HepG2 (cell line): ENCODE measurements around the gene ZBTB25. TPM values are rescaled to one million over a fixed set of nuclear protein-coding genes. Genes with fewer than 3 reads are reported as not detected.
A peak's percentile ranks its signal among the peaks of the same experiment; 100 is the strongest.

ENCODE experiments used
- ATAC-seq: fragments of 200-7000 bp; cut with Tn5 transposase; 3 replicates; pipeline ENCODE4 v1.9.1; 2020; ENCODE audit warnings: mild to moderate bottlenecking, moderate library complexity
- BruUV-seq: library from RNA; stranded (reverse); fragments of 400-500 nt; replicated peaks from 2 replicates; lab custom pipeline; 2021; lab: Mats Ljungman, UMichigan
- CTCF ChIA-PET: fragments of 300-600 bp; formaldehyde crosslinking; extraction: SDS; loops from one replicate; lab custom pipeline; 2021; ENCODE audit warnings: low total read pairs, inconsistent platforms, low intra/inter-chr PET ratio; lab: Yijun Ruan, JAX
- POLR2A ChIA-PET: fragments of 350-600 bp; sonication (Branson Sonifier 250); formaldehyde crosslinking; loops from one replicate; lab custom pipeline; 2020; ENCODE audit warnings: antibody characterized with exemption, inconsistent platforms; lab: Yijun Ruan, JAX
- DNase-seq: peaks from one replicate; pipeline ENCODE4 v3.0.0-alpha.2; 2015; ENCODE audit warnings: low spot score
- FAIRE-seq: peaks from 3 replicates; lab custom pipeline; 2011; peaks lifted over from hg19 to GRCh38; lab: Jason Lieb, UNC
- H2AFZ ChIP-seq: one replicate; pipeline ENCODE4 v1.6.1; 2011; ENCODE audit warnings: low read length, inconsistent platforms
- H3K27ac ChIP-seq: fragments of 300-600 bp; 3 replicates; pipeline ENCODE4 v1.8.0; 2011; ENCODE audit warnings: mixed run types, mild to moderate bottlenecking, mixed read lengths, low read length, inconsistent platforms; ENCODE audit not compliant: insufficient read depth; ENCODE audit errors: extremely low read length
- H3K27me3 ChIP-seq, 2 experiments: fragments of 200-600 bp in 1 of 2; 2 replicates in 1 of 2; 3 replicates in 1 of 2; pipeline versions ENCODE4 v1.6.0 to v1.8.0; 2011; ENCODE audit warnings: low read length in 2 of 2, mild to moderate bottlenecking in 2 of 2, moderate library complexity in 2 of 2, inconsistent platforms in 1 of 2; ENCODE audit not compliant: insufficient read depth in 2 of 2, control insufficient read depth in 1 of 2
- H3K36me3 ChIP-seq, 2 experiments: fragments of 200-600 bp in 1 of 2; replicated peaks in 1 of 2; 2 replicates in 1 of 2; 3 replicates in 1 of 2; pipeline versions ENCODE4 v1.5.1 to v1.8.0; 2011; ENCODE audit warnings: low read length in 2 of 2, inconsistent platforms in 1 of 2; ENCODE audit not compliant: insufficient read depth in 2 of 2, control insufficient read depth in 1 of 2
- H3K4me1 ChIP-seq: 2 replicates; pipeline ENCODE4 v1.5.1; 2012; ENCODE audit warnings: low read length, inconsistent platforms; ENCODE audit not compliant: insufficient read depth
- H3K4me2 ChIP-seq: 2 replicates; pipeline ENCODE4 v1.6.0; 2011; ENCODE audit warnings: low read depth, low read length, inconsistent platforms
- H3K4me3 ChIP-seq, 3 experiments: fragments of 200-600 bp in 1 of 3; sonication (generic), shearing (Covaris generic) in 1 of 3; replicated peaks in 1 of 3; 2 replicates each; pipeline ENCODE4 v1.5.1; 2011 to 2016; ENCODE audit warnings: low read length in 3 of 3, inconsistent platforms in 2 of 3, low read depth in 2 of 3, mild to moderate bottlenecking in 2 of 3, control low read depth in 1 of 3, mixed read lengths in 1 of 3; ENCODE audit not compliant: insufficient read depth in 1 of 3
- H3K79me2 ChIP-seq: one replicate; pipeline ENCODE4 v1.6.1; 2011; ENCODE audit warnings: low read length, inconsistent platforms; ENCODE audit not compliant: insufficient read depth
- H3K9ac ChIP-seq: 2 replicates; pipeline ENCODE4 v1.6.0; 2011; ENCODE audit warnings: mild to moderate bottlenecking, low read depth, low read length, inconsistent platforms; ENCODE audit not compliant: insufficient read depth
- H3K9me3 ChIP-seq: 2 replicates; pipeline ENCODE4 v1.5.1; 2012; ENCODE audit warnings: mild to moderate bottlenecking, low read length
- H4K20me1 ChIP-seq: 2 replicates; pipeline ENCODE4 v1.6.0; 2011; ENCODE audit warnings: inconsistent platforms, mild to moderate bottlenecking, low read length, moderate library complexity; ENCODE audit not compliant: insufficient read depth
- EHMT2 ChIP-seq: fragments of 200-600 bp; sonication (generic); IDR thresholded peaks from 2 replicates; pipeline ENCODE4 v1.7.0; 2017; ENCODE audit warnings: antibody characterized with exemption, low read depth, low read length, borderline replicate concordance
- FOXA1 ChIP-seq, 2 experiments: fragments of 450-650 bp in 1 of 2; sonication (generic) in 1 of 2; formaldehyde crosslinking in 1 of 2; IDR thresholded peaks; 2 replicates each; pipeline versions ENCODE4 v1.4.0 to v1.6.1; 2016 to 2020; ENCODE audit warnings: missing genetic modification reagents in 1 of 2
- IKZF1 ChIP-seq: fragments of 450-650 bp; IDR thresholded peaks from 2 replicates; pipeline ENCODE4 v1.7.1; 2016
- SOX5 ChIP-seq: IDR thresholded peaks from 2 replicates; pipeline ENCODE4 v1.6.1; 2016; ENCODE audit warnings: borderline replicate concordance
- SOX6 ChIP-seq, 2 experiments: fragments of 450-650 bp in 1 of 2; sonication (generic) in 1 of 2; formaldehyde crosslinking in 1 of 2; IDR thresholded peaks; 2 replicates each; pipeline versions ENCODE4 v1.4.0 to v1.6.1; 2017 to 2020; ENCODE audit warnings: antibody characterized with exemption in 1 of 2, mild to moderate bottlenecking in 1 of 2, missing genetic modification reagents in 1 of 2
- U2AF1 ChIP-seq: fragments of 200-400 bp; formaldehyde crosslinking; optimal IDR thresholded peaks from 2 replicates; pipeline ENCODE3; 2017; ENCODE audit warnings: mild to moderate bottlenecking, low read depth, low read length
- XBP1 ChIP-seq: sonication (generic); formaldehyde crosslinking; IDR thresholded peaks from 2 replicates; pipeline ENCODE4 v1.5.0; 2020; ENCODE audit warnings: missing genetic modification reagents
- ZFAT ChIP-seq: sonication (generic); formaldehyde crosslinking; conservative IDR thresholded peaks from 2 replicates; pipeline ENCODE4 v1.8.1; 2023; ENCODE audit warnings: missing genetic modification reagents, inconsistent platforms
- ZNF335 ChIP-seq: sonication (generic); formaldehyde crosslinking; IDR thresholded peaks from 2 replicates; pipeline ENCODE4 v1.4.0; 2020; ENCODE audit warnings: missing genetic modification reagents
- ZNF354B ChIP-seq: sonication (generic); formaldehyde crosslinking; IDR thresholded peaks from 2 replicates; pipeline ENCODE4 v1.8.0; 2022; ENCODE audit warnings: mild to moderate bottlenecking, missing genetic modification reagents
- ZNF552 ChIP-seq: sonication (generic); formaldehyde crosslinking; IDR thresholded peaks from 2 replicates; pipeline ENCODE4 v1.9.0; 2022; ENCODE audit warnings: missing genetic modification reagents, mild to moderate bottlenecking, borderline replicate concordance
- ZNF772 ChIP-seq: sonication (generic); formaldehyde crosslinking; IDR thresholded peaks from 2 replicates; pipeline ENCODE4 v1.5.0; 2020; ENCODE audit warnings: mild to moderate bottlenecking, missing genetic modification reagents
- WGBS: methylation state at CpG from one replicate; pipeline ENCODE4 v1.1.6; 2017; ENCODE audit warnings: low lambda C conversion rate; 5-methylcytosine and 5-hydroxymethylcytosine counted together
- in situ Hi-C: cut with HindIII; loops from 2 replicates; pipeline ENCODE4 v1.10.0; 2017; ENCODE audit warnings: low pct_unique_long_range_greater_than_20kb; ENCODE audit not compliant: extremely low pct_ligation_motif_present
- intact Hi-C: fragments of 100-400 bp; cut with micrococcal nuclease; formaldehyde crosslinking; loops from one replicate; pipeline ENCODE4 v1.10.0; 2022; ENCODE audit not compliant: unreplicated experiment
- polyA plus RNA-seq, 8 experiments: library from polyadenylated mRNA; depleted of rRNA in 3 of 8; stranded (reverse) in 7 of 8; unstranded in 1 of 8; fragments of >200 nt; fragmentation: Illumina TruSeq in 4 of 8; extraction: Trizol in 4 of 8; gene quantifications; 2 replicates each; pipeline versions ENCODE4 v1.2.1 to v1.2.3, GENCODE V29; 2011 to 2016; ENCODE audit warnings: low read depth in 4 of 8, missing spikeins in 1 of 8, mixed read lengths in 1 of 8; ENCODE audit not compliant: insufficient read depth in 1 of 8
- total RNA-seq, 5 experiments: library from RNA; depleted of rRNA; stranded (reverse); fragments of >200 nt; fragmentation: Illumina TruSeq; extraction: Trizol; gene quantifications; 2 replicates each; pipeline ENCODE4 v1.2.3, GENCODE V29; 2016; ENCODE audit warnings: low read depth in 1 of 5
- TF ChIP-seq, protein P1 (sequence below): sonication (generic); formaldehyde crosslinking; IDR thresholded peaks from 2 replicates; pipeline ENCODE4 v1.4.0; 2020; ENCODE audit warnings: missing genetic modification reagents
- TF ChIP-seq, protein P2 (sequence below): sonication (generic); formaldehyde crosslinking; IDR thresholded peaks from 2 replicates; pipeline ENCODE4 v1.5.0; 2020; ENCODE audit warnings: mild to moderate bottlenecking, missing genetic modification reagents
- TF ChIP-seq, protein P3 (sequence below): sonication (generic); formaldehyde crosslinking; IDR thresholded peaks from 2 replicates; pipeline ENCODE4 v1.4.0; 2020; ENCODE audit warnings: missing genetic modification reagents; ENCODE audit errors: not compliant biosample characterization

ZBTB25 gene
- total and polyA plus RNA-seq, 2 of the 13 experiments (the other 11 are each of a cell fraction or from before 2014, with no cell fraction given) = 3.5 to 7.6 TPM

DNA sequence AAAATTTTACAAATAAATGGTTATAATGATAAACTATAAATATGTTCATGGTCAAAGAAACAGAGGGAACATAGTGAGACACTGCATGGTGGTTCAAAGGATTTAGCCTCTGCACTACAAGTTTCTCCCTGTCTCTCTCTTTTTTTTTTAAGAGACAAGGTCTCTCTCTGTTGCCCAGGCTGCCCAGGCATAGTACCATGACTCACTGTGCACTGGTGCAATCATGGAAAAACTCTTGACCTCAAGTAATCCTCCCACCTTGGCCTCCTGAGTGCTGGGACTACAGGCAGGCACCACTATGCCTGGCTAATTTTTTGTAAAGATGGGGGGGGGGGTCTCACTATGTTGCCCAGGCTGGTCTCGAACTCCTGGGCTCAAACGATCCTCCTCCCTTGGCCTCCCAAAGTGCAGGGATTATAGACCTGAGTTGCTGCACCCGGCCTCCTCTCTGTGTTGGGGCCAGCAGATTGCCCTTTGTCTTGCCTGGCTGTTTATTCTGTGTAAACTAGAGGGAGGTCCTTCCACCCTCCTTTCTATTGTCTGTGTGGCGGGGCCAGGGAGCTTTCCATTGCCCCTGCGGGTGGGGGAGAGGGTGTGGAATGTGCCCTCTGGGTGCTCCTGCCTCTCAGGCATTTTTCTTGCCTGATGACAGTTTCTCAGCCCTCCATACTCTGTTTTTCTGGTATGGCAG, 93.4 kb downstream of the ZBTB25 start (continued):
- TF ChIP-seq, protein P1, sequence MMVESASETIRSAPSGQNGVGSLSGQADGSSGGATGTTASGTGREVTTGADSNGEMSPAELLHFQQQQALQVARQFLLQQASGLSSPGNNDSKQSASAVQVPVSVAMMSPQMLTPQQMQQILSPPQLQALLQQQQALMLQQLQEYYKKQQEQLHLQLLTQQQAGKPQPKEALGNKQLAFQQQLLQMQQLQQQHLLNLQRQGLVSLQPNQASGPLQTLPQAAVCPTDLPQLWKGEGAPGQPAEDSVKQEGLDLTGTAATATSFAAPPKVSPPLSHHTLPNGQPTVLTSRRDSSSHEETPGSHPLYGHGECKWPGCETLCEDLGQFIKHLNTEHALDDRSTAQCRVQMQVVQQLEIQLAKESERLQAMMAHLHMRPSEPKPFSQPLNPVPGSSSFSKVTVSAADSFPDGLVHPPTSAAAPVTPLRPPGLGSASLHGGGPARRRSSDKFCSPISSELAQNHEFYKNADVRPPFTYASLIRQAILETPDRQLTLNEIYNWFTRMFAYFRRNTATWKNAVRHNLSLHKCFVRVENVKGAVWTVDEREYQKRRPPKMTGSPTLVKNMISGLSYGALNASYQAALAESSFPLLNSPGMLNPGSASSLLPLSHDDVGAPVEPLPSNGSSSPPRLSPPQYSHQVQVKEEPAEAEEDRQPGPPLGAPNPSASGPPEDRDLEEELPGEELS = peak; percentile 63; the same call in 1 of the 2 replicates
- TF ChIP-seq, protein P2, sequence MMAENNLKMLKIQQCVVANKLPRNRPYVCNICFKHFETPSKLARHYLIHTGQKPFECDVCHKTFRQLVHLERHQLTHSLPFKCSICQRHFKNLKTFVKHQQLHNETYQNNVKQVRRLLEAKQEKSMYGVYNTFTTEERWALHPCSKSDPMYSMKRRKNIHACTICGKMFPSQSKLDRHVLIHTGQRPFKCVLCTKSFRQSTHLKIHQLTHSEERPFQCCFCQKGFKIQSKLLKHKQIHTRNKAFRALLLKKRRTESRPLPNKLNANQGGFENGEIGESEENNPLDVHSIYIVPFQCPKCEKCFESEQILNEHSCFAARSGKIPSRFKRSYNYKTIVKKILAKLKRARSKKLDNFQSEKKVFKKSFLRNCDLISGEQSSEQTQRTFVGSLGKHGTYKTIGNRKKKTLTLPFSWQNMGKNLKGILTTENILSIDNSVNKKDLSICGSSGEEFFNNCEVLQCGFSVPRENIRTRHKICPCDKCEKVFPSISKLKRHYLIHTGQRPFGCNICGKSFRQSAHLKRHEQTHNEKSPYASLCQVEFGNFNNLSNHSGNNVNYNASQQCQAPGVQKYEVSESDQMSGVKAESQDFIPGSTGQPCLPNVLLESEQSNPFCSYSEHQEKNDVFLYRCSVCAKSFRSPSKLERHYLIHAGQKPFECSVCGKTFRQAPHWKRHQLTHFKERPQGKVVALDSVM (CRISPR knock-in tag) = peak; percentile 95
- TF ChIP-seq SOX6 (IDR thresholded peaks at IDR 0.05) (no peak), SOX6 (CRISPR knock-in tag; IDR thresholded peaks at IDR 0.05) (peak; percentile 89), ZNF552 (CRISPR knock-in tag) (no peak)

DNA sequence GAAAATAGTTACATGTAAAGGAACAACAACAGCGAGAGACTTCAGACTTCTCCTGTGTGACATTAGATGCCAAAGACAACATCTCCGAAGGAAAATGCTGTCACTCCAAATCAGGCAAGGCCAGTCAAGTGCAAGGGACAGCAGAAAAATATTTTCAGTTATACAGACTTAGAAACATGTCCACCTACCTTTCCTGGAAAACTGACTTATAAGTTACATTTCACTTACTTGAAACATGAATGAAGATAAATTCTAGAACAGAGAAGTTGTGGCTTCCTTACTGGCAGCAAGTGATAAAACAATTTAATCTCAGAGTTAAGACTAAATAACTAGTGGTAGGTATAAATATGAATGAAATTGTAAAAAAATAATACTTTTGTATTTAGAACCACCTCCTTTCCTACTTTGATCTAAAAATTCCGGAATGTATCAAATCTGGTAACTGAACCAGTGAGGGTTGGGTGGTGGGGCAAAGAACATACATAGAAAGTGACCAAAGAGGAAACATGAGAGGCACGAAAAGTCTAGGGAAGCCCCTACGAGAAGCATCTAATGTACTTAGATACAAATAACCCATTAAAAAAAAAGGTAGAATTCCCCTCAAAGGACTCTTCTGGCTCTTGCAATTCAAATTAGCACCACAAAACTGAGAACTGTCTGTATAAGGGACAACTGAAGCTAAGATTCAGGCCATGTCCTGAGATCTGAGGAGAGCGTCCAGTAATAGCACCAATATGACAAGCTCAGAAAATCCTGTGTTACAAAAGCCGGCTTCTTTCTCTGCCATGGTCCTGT, 94.3 kb downstream of the ZBTB25 start:
- ChIA-PET CTCF (no interaction called here), POLR2A (no interaction called here)
- BruUV-seq = no TSS peak
- peaks cover 1 to 52% of the 10 kb centered on the region in 2 experiments; a peak in 4 of 5 replicates for H3K36me3 ChIP-seq
- 97% methylated on average over 7 of the region's 7 CpGs for WGBS
- H3K79me2 ChIP-seq = peaks cover 15% of the 10 kb centered on the region
- H3K4me1 ChIP-seq = peaks cover 14% of the 10 kb centered on the region
- intact Hi-C loops = no loop called here
- DNase-seq (no peak), FAIRE-seq (no peak), ATAC-seq (no peak)
- H2AFZ ChIP-seq = no peak overlapping the region
- H3K27ac ChIP-seq = peak overlapping the region; percentile 35
- no peak overlapping the region for H3K4me3 ChIP-seq
- no peaks in the 10 kb centered on the region; the same call in 1 of the 2 replicates for H4K20me1 ChIP-seq
- in situ Hi-C loops = no loop called here
- H3K4me2 ChIP-seq = no peak overlapping the region
- H3K9me3 ChIP-seq = no peaks in the 10 kb centered on the region
- H3K9ac ChIP-seq = no peak overlapping the region
- TF ChIP-seq EHMT2 (no peak), FOXA1 (IDR thresholded peaks at IDR 0.05) (no peak), FOXA1 (CRISPR knock-in tag; IDR thresholded peaks at IDR 0.05) (no peak), SOX5 (no peak), XBP1 (no peak), ZNF335 (no peak), ZNF772 (CRISPR knock-in tag) (no peak), IKZF1 (no peak), U2AF1 (no peak), ZNF354B (CRISPR knock-in tag) (no peak), ZFAT (CRISPR knock-in tag) (no peak)
- TF ChIP-seq, protein P3, sequence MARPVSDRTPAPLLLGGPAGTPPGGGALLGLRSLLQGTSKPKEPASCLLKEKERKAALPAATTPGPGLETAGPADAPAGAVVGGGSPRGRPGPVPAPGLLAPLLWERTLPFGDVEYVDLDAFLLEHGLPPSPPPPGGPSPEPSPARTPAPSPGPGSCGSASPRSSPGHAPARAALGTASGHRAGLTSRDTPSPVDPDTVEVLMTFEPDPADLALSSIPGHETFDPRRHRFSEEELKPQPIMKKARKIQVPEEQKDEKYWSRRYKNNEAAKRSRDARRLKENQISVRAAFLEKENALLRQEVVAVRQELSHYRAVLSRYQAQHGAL (CRISPR knock-in tag) = no peak
- H3K27me3 ChIP-seq = no peaks in the 10 kb centered on the region
